ENCODE results near the gene IFFO2.
A peak's percentile ranks its signal among the peaks of the same experiment; 100 is the strongest.

IFFO2 gene

GRCh38 chr1:18949686-18950400, 6.6 kb downstream of the IFFO2 start:
- peak; percentile 31 for DNase-seq

GRCh38 chr1:18948913-18949685, 7.4 kb downstream of the IFFO2 start:
- no peak for DNase-seq

GRCh38 chr1:18948048-18948912, 8.2 kb downstream of the IFFO2 start:
- DNase-seq, result peak; percentile 44

GRCh38 chr1:18947570-18947969, 8.9 kb downstream of the IFFO2 start:
- DNase-seq, result no peak

GRCh38 chr1:18946550-18947381, 9.7 kb downstream of the IFFO2 start:
- no peak for DNase-seq

GRCh38 chr1:18945401-18945849, 11.1 kb downstream of the IFFO2 start:
- no peak for DNase-seq

GRCh38 chr1:18944810-18945209, 11.7 kb downstream of the IFFO2 start:
- DNase-seq, result no peak

GRCh38 chr1:18943914-18944572, 12.4 kb downstream of the IFFO2 start:
- DNase-seq, result no peak

- no peak for DNase-seq
Observed at GRCh38 chr1:18943162-18943561, 13.3 kb downstream of the IFFO2 start.

- no peak for DNase-seq
Observed at GRCh38 chr1:18942340-18942739, 14.1 kb downstream of the IFFO2 start.

GRCh38 chr1:18941221-18942141, 15.0 kb downstream of the IFFO2 start:
- DNase-seq, result no peak

- no peak for DNase-seq
Observed at GRCh38 chr1:18940303-18941020, 16.0 kb downstream of the IFFO2 start.

GRCh38 chr1:18939398-18940302, 16.8 kb downstream of the IFFO2 start:
- DNase-seq, result no peak

GRCh38 chr1:18938707-18939070, 17.8 kb downstream of the IFFO2 start:
- no peak for DNase-seq

GRCh38 chr1:18938008-18938706, 18.3 kb downstream of the IFFO2 start:
- no peak for DNase-seq

GRCh38 chr1:18937539-18937938, 18.9 kb downstream of the IFFO2 start:
- no peak for DNase-seq

GRCh38 chr1:18936814-18937481, 19.5 kb downstream of the IFFO2 start:
- no peak for DNase-seq

GRCh38 chr1:18936471-18936813, 20.0 kb downstream of the IFFO2 start:
- no peak for DNase-seq

Measured in stimulated activated CD4-positive, alpha-beta T cell treated with anti-CD3 and anti-CD28 coated beads, Interleukin-1b, Interleukin-23, amount 100 ng/mL, for 48 hours (primary cell).